HepG2 (cell line): Measurements from ENCODE around the gene COPZ1. TPM values are rescaled to one million over a fixed set of nuclear protein-coding genes. Genes with fewer than 3 reads are reported as not detected.

Experiments
- ATF7-NPFF ChIP-seq: sonication (generic); formaldehyde crosslinking; IDR thresholded peaks from 2 replicates; pipeline ENCODE4 v1.8.1; 2023; ENCODE audit warnings: mild to moderate bottlenecking, low read depth, missing genetic modification reagents, moderate library complexity
- BRCA1 ChIP-seq: sonication (generic); formaldehyde crosslinking; IDR thresholded peaks from 2 replicates; pipeline ENCODE4 v1.4.0; 2020; ENCODE audit warnings: missing genetic modification reagents
- ELF1 ChIP-seq: sonication (generic); formaldehyde crosslinking; IDR thresholded peaks from 2 replicates; pipeline ENCODE4 v1.4.0; 2020; ENCODE audit warnings: missing genetic modification reagents
- GATA4 ChIP-seq: sonication (generic); IDR thresholded peaks from 2 replicates; pipeline ENCODE4 v1.6.1; 2016; ENCODE audit warnings: antibody characterized with exemption, low read depth, borderline replicate concordance
- HNRNPL ChIP-seq: fragments of 200-400 bp; formaldehyde crosslinking; IDR thresholded peaks from 2 replicates; pipeline ENCODE4 v1.6.1; 2017; ENCODE audit warnings: mild to moderate bottlenecking, low read depth, low read length
- KLF13 ChIP-seq: sonication (generic); formaldehyde crosslinking; IDR thresholded peaks from 2 replicates; pipeline ENCODE4 v1.4.0; 2020; ENCODE audit warnings: mild to moderate bottlenecking, missing genetic modification reagents
- NFE2L2 ChIP-seq: fragments of 150-350 bp; IDR thresholded peaks from 2 replicates; pipeline ENCODE4 v1.6.1; 2014; ENCODE audit warnings: low read length
- NR2C2 ChIP-seq: sonication (generic); formaldehyde crosslinking; IDR thresholded peaks from 2 replicates; pipeline ENCODE4 v1.4.0; 2020; ENCODE audit warnings: missing genetic modification reagents, mild to moderate bottlenecking, moderate library complexity, borderline replicate concordance
- SOX13 ChIP-seq, 3 experiments: fragments of 450-650 bp in 1 of 3; sonication (generic) in 1 of 3; formaldehyde crosslinking in 1 of 3; IDR thresholded peaks in 2 of 3; conservative IDR thresholded peaks in 1 of 3; 2 replicates each; pipeline versions ENCODE4 v1.5.0 to v1.6.1; 2016 to 2020; ENCODE audit warnings: antibody characterized with exemption in 1 of 3, mild to moderate bottlenecking in 1 of 3, missing compliant biosample characterization in 1 of 3, missing genetic modification reagents in 1 of 3, moderate library complexity in 1 of 3
- SRY ChIP-seq: sonication (generic); formaldehyde crosslinking; IDR thresholded peaks from 2 replicates; pipeline ENCODE4 v1.8.0; 2022; ENCODE audit warnings: mild to moderate bottlenecking, missing genetic modification reagents
- TBL1XR1 ChIP-seq: fragments of 150-350 bp; IDR thresholded peaks from 2 replicates; pipeline ENCODE4 v1.6.1; 2014; ENCODE audit warnings: borderline replicate concordance, low read length; ENCODE audit not compliant: partially characterized antibody
- TP53 ChIP-seq: sonication (generic); formaldehyde crosslinking; conservative IDR thresholded peaks from 2 replicates; pipeline ENCODE4 v1.4.0; 2020; ENCODE audit warnings: missing genetic modification reagents
- YEATS2 ChIP-seq: sonication (generic); formaldehyde crosslinking; IDR thresholded peaks from 2 replicates; pipeline ENCODE4 v1.4.0; 2020; ENCODE audit warnings: missing genetic modification reagents, borderline replicate concordance
- ZNF224 ChIP-seq: sonication (generic); formaldehyde crosslinking; IDR thresholded peaks from 2 replicates; pipeline ENCODE4 v1.5.0; 2020; ENCODE audit warnings: mild to moderate bottlenecking, missing genetic modification reagents
- ZNF557 ChIP-seq: sonication (generic); formaldehyde crosslinking; IDR thresholded peaks from 2 replicates; pipeline ENCODE4 v1.4.0; 2020; ENCODE audit warnings: missing genetic modification reagents
- ZNF564 ChIP-seq: sonication (generic); formaldehyde crosslinking; IDR thresholded peaks from 2 replicates; pipeline ENCODE4 v1.8.1; 2023; ENCODE audit warnings: mild to moderate bottlenecking, missing genetic modification reagents
- ZNF703 ChIP-seq: sonication (generic); formaldehyde crosslinking; IDR thresholded peaks from 2 replicates; pipeline ENCODE4 v1.5.1; 2020; ENCODE audit warnings: missing genetic modification reagents, mild to moderate bottlenecking, moderate library complexity, borderline replicate concordance
- ZNF75D ChIP-seq: sonication (generic); formaldehyde crosslinking; IDR thresholded peaks from 2 replicates; pipeline ENCODE4 v1.8.1; 2023; ENCODE audit warnings: missing genetic modification reagents, mild to moderate bottlenecking, borderline replicate concordance
- ZSCAN20 ChIP-seq: sonication (generic); formaldehyde crosslinking; IDR thresholded peaks from 2 replicates; pipeline ENCODE4 v1.4.0; 2020; ENCODE audit warnings: missing genetic modification reagents, mild to moderate bottlenecking, borderline replicate concordance
- ZSCAN22 ChIP-seq: sonication (generic); formaldehyde crosslinking; IDR thresholded peaks from 2 replicates; pipeline ENCODE4 v1.4.0; 2020; ENCODE audit warnings: mild to moderate bottlenecking, missing genetic modification reagents
- polyA plus RNA-seq, 8 experiments: library from polyadenylated mRNA; depleted of rRNA in 3 of 8; stranded (reverse) in 7 of 8; unstranded in 1 of 8; fragments of >200 nt; fragmentation: Illumina TruSeq in 4 of 8; extraction: Trizol in 4 of 8; gene quantifications; 2 replicates each; pipeline versions ENCODE4 v1.2.1 to v1.2.3, GENCODE V29; 2011 to 2016; ENCODE audit warnings: low read depth in 4 of 8, missing spikeins in 1 of 8, mixed read lengths in 1 of 8; ENCODE audit not compliant: insufficient read depth in 1 of 8
- total RNA-seq, 5 experiments: library from RNA; depleted of rRNA; stranded (reverse); fragments of >200 nt; fragmentation: Illumina TruSeq; extraction: Trizol; gene quantifications; 2 replicates each; pipeline ENCODE4 v1.2.3, GENCODE V29; 2016; ENCODE audit warnings: low read depth in 1 of 5
- TF ChIP-seq, protein P1 (sequence below): sonication (generic); formaldehyde crosslinking; IDR thresholded peaks from 2 replicates; pipeline ENCODE4 v1.8.0; 2022; ENCODE audit warnings: missing genetic modification reagents, mild to moderate bottlenecking, inconsistent platforms, borderline replicate concordance
- TF ChIP-seq, protein P2 (sequence below): sonication (generic); formaldehyde crosslinking; IDR thresholded peaks from 2 replicates; pipeline ENCODE4 v1.5.1; 2020; ENCODE audit warnings: mild to moderate bottlenecking, moderate library complexity, missing genetic modification reagents
- TF ChIP-seq, protein P3 (sequence below): sonication (generic); formaldehyde crosslinking; IDR thresholded peaks from 2 replicates; pipeline ENCODE4 v1.8.1; 2023; ENCODE audit warnings: mild to moderate bottlenecking, missing genetic modification reagents
- TF ChIP-seq, protein P4 (sequence below): sonication (generic); formaldehyde crosslinking; IDR thresholded peaks from 2 replicates; pipeline ENCODE4 v1.4.0; 2020; ENCODE audit warnings: missing genetic modification reagents

The COPZ1 gene
- total and polyA plus RNA-seq, 2 of the 13 experiments (the other 11 are each of a cell fraction or from before 2014, with no cell fraction given), result 125 to 184 TPM

DNA sequence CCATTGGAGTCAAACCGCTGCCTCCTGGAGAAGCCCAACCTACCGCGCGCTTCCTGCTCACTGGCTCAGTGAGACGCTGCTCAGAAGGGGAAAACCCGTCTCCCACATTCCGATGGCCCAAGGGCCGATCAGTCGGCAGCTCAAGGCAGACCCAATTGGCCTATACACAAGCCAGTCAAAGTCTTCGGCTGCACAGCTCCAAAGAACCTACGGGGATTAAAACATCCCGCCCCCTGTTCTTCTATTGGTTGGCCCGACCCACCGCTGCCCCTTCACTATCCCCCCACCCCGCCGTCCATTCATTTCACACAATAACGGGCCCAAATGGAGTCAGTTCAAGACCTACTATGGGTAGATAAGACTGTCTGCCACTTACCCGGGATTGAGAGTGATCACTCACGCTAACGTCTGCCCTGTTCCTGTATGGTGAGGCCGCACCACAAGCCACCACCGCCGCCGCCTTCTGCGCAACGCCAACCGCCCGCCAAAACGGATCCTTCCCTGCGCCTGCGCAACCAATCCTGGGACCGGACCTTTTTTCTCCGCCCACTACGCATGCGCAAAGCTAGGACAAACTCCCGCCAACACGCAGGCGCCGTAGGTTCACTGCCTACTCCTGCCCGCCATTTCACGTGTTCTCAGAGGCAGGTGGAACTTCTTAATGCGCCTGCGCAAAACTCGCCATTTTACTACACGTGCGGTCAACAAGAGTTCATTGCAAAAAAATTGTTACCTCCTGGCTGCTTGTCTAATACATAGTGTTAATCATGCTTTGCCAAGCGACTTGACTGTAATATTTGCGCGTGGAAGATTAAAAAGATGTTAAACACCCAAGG is 45.1 kb upstream of the COPZ1 start, which contains the start of gene CBX5 (continued):
- TF ChIP-seq, protein P1, sequence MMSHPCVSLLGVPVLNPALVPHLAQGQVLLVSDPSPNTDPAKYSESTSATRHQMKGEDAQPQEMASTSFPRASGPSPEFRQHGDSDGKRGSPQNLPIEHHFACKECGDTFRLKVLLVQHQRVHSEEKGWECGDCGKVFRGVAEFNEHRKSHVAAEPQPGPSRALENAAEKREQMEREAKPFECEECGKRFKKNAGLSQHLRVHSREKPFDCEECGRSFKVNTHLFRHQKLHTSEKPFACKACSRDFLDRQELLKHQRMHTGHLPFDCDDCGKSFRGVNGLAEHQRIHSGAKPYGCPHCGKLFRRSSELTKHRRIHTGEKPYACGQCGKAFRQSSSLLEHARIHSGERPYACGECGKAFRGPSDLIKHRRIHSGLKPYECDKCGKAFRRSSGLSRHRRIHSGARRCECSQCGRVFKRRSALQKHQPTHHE (CRISPR knock-in tag), result peak; percentile 86
- TF ChIP-seq, protein P2, sequence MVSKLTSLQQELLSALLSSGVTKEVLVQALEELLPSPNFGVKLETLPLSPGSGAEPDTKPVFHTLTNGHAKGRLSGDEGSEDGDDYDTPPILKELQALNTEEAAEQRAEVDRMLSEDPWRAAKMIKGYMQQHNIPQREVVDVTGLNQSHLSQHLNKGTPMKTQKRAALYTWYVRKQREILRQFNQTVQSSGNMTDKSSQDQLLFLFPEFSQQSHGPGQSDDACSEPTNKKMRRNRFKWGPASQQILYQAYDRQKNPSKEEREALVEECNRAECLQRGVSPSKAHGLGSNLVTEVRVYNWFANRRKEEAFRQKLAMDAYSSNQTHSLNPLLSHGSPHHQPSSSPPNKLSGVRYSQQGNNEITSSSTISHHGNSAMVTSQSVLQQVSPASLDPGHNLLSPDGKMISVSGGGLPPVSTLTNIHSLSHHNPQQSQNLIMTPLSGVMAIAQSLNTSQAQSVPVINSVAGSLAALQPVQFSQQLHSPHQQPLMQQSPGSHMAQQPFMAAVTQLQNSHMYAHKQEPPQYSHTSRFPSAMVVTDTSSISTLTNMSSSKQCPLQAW, result peak; percentile 53
- TF ChIP-seq ZSCAN20 (peak; percentile 90), ZNF224 (CRISPR knock-in tag) (0 out of 2 replicates have a peak, but pooled peaks have one; percentile 46), ZNF75D (CRISPR knock-in tag) (no peak), NR2C2 (CRISPR knock-in tag) (no peak), ZNF564 (CRISPR knock-in tag) (0 out of 2 replicates have a peak, but pooled peaks have one; percentile 19), ATF7-NPFF (CRISPR knock-in tag) (peak; percentile 69), SRY (CRISPR knock-in tag) (peak; percentile 88), NFE2L2 (no peak), ZNF557 (CRISPR knock-in tag) (peak; percentile 17; the same call in 1 of the 2 replicates), ELF1 (CRISPR knock-in tag) (peak; percentile 73), BRCA1 (CRISPR knock-in tag) (peak; percentile 92; the same call in 1 of the 2 replicates), YEATS2 (peak; percentile 39), KLF13 (CRISPR knock-in tag) (no peak), ZNF703 (CRISPR knock-in tag) (no peak), ZSCAN22 (CRISPR knock-in tag) (no peak), HNRNPL (0 out of 2 replicates have a peak, but pooled peaks have one; percentile 26), TP53 (CRISPR knock-in tag) (no peak; the same call in 1 of the 2 replicates), TBL1XR1 (no peak), SOX13 (IDR thresholded peaks at IDR 0.05) (no peak), SOX13 (CRISPR knock-in tag; conservative IDR thresholded peaks at IDR 0.05 in 1 of 2, IDR thresholded peaks at IDR 0.05 in 1 of 2) (peak in 1 of 2 experiments; percentile 32; a peak in 1 of 4 replicates), GATA4 (no peak)
- TF ChIP-seq, protein P3, sequence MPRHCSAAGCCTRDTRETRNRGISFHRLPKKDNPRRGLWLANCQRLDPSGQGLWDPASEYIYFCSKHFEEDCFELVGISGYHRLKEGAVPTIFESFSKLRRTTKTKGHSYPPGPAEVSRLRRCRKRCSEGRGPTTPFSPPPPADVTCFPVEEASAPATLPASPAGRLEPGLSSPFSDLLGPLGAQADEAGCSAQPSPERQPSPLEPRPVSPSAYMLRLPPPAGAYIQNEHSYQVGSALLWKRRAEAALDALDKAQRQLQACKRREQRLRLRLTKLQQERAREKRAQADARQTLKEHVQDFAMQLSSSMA (CRISPR knock-in tag), result no peak; the same call in 1 of the 2 replicates
- TF ChIP-seq, protein P4, sequence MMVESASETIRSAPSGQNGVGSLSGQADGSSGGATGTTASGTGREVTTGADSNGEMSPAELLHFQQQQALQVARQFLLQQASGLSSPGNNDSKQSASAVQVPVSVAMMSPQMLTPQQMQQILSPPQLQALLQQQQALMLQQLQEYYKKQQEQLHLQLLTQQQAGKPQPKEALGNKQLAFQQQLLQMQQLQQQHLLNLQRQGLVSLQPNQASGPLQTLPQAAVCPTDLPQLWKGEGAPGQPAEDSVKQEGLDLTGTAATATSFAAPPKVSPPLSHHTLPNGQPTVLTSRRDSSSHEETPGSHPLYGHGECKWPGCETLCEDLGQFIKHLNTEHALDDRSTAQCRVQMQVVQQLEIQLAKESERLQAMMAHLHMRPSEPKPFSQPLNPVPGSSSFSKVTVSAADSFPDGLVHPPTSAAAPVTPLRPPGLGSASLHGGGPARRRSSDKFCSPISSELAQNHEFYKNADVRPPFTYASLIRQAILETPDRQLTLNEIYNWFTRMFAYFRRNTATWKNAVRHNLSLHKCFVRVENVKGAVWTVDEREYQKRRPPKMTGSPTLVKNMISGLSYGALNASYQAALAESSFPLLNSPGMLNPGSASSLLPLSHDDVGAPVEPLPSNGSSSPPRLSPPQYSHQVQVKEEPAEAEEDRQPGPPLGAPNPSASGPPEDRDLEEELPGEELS, result peak; percentile 34
